K562 (cell line): ENCODE data around the gene ENOSF1. TPM values are rescaled to one million over a fixed set of nuclear protein-coding genes. Genes with fewer than 3 reads are reported as not detected.

Experiments used
- ATAC-seq: fragments of 200-7000 bp; cut with Tn5 transposase; 3 replicates; pipeline ENCODE4 v1.9.1; 2020; ENCODE audit warnings: moderate library complexity
- BruUV-seq: library from RNA; stranded (reverse); fragments of 400-500 nt; replicated peaks from 2 replicates; lab custom pipeline; 2021; lab: Mats Ljungman, UMichigan
- CTCF ChIA-PET: fragments of 300-600 bp; formaldehyde crosslinking; extraction: SDS; loops from one replicate; lab custom pipeline; 2021; ENCODE audit warnings: low intra/inter-chr PET ratio; lab: Yijun Ruan, JAX
- POLR2A ChIA-PET: fragments of 300-600, 350-650 bp; sonication (Branson Sonifier 250); formaldehyde crosslinking; extraction: SDS; loops from one replicate; lab custom pipeline; 2021; ENCODE audit warnings: antibody characterized with exemption, inconsistent platforms; lab: Yijun Ruan, JAX
- DNase-seq, 4 experiments: peaks; one replicate each; pipeline versions ENCODE4 v3.0.0 to v3.0.0-alpha.2; 2011 to 2018; ENCODE audit warnings: low spot score in 3 of 4, mixed read lengths in 3 of 4; ENCODE audit errors: extremely low read depth in 1 of 4
- FAIRE-seq: peaks from 2 replicates; lab custom pipeline; 2011; peaks lifted over from hg19 to GRCh38; lab: Jason Lieb, UNC
- H2AFZ ChIP-seq: 2 replicates; pipeline ENCODE4 v1.6.0; 2011; ENCODE audit warnings: low read depth, low read length, control low read depth, inconsistent platforms
- H3K27ac ChIP-seq: fragments of 200-600 bp; 3 replicates; pipeline ENCODE4 v1.8.0; 2011; ENCODE audit warnings: low read depth, mild to moderate bottlenecking, control low read depth, inconsistent platforms, low read length, moderate library complexity, mixed read lengths; ENCODE audit errors: extremely low read depth
- H3K27me3 ChIP-seq, 2 experiments: fragments of 300-600 bp in 1 of 2; 2 replicates in 1 of 2; 3 replicates in 1 of 2; pipeline versions ENCODE4 v1.6.0 to v1.8.0; 2011; ENCODE audit warnings: inconsistent platforms in 2 of 2, low read length in 2 of 2, mild to moderate bottlenecking in 1 of 2, mixed read lengths in 1 of 2, moderate library complexity in 1 of 2; ENCODE audit not compliant: control insufficient read depth in 2 of 2, insufficient read depth in 2 of 2
- H3K36me3 ChIP-seq: fragments of 300-600 bp; 3 replicates; pipeline ENCODE4 v1.8.0; 2011; ENCODE audit warnings: mild to moderate bottlenecking, low read length, inconsistent platforms; ENCODE audit not compliant: control insufficient read depth, insufficient read depth
- H3K4me1 ChIP-seq, 2 experiments: fragments of 200-600 bp in 1 of 2; replicated peaks in 1 of 2; 2 replicates in 1 of 2; 3 replicates in 1 of 2; pipeline versions ENCODE4 v1.5.1 to v1.8.0; 2011; ENCODE audit warnings: inconsistent platforms in 2 of 2, low read length in 2 of 2, mild to moderate bottlenecking in 1 of 2, mixed read lengths in 1 of 2, moderate library complexity in 1 of 2; ENCODE audit not compliant: control insufficient read depth in 2 of 2, insufficient read depth in 2 of 2
- H3K4me2 ChIP-seq: 2 replicates; pipeline ENCODE4 v1.6.1; 2011; ENCODE audit warnings: low read length, control low read depth, inconsistent platforms, mixed read lengths; ENCODE audit not compliant: insufficient read depth
- H3K4me3 ChIP-seq: fragments of 200-600 bp; sonication (generic), shearing (Covaris generic); 2 replicates; pipeline ENCODE4 v1.5.1; 2016; ENCODE audit warnings: control low read depth, inconsistent platforms
- H3K79me2 ChIP-seq: fragments of 200-600 bp; 3 replicates; pipeline ENCODE4 v1.8.0; 2011; ENCODE audit warnings: low read length, inconsistent platforms; ENCODE audit not compliant: control insufficient read depth, insufficient read depth
- H3K9ac ChIP-seq, 2 experiments: 2 replicates each; pipeline versions ENCODE4 v1.6.0 to v1.6.1; 2011; ENCODE audit warnings: low read depth in 2 of 2, low read length in 2 of 2, control low read depth in 1 of 2, inconsistent platforms in 1 of 2, mild to moderate bottlenecking in 1 of 2, mixed read lengths in 1 of 2; ENCODE audit not compliant: insufficient read depth in 1 of 2
- H3K9me1 ChIP-seq: one replicate; pipeline ENCODE4 v1.6.0; 2011; ENCODE audit warnings: inconsistent platforms, mild to moderate bottlenecking, low read length, moderate library complexity; ENCODE audit not compliant: control insufficient read depth, insufficient read depth
- H3K9me3 ChIP-seq: replicated peaks from 2 replicates; pipeline ENCODE4 v1.5.1; 2011; ENCODE audit warnings: low read depth, low read length, inconsistent platforms; ENCODE audit not compliant: control insufficient read depth, insufficient read depth
- H4K20me1 ChIP-seq: replicated peaks from 2 replicates; pipeline ENCODE4 v1.6.1; 2011; ENCODE audit warnings: low read length, inconsistent platforms, mixed read lengths; ENCODE audit not compliant: control insufficient read depth, insufficient read depth
- CBX5 ChIP-seq: IDR thresholded peaks from 2 replicates; pipeline ENCODE4 v1.6.1; 2014; ENCODE audit warnings: low read depth, borderline replicate concordance
- COPS2 ChIP-seq: fragments of 450-650 bp; conservative IDR thresholded peaks from 2 replicates; pipeline ENCODE4 v1.6.1; 2016; ENCODE audit warnings: mild to moderate bottlenecking, moderate library complexity
- EWSR1 ChIP-seq: fragments of 450-650 bp; IDR thresholded peaks from 2 replicates; pipeline ENCODE4 v1.6.1; 2018; ENCODE audit warnings: borderline replicate concordance, mild to moderate bottlenecking, low read depth, moderate library complexity; ENCODE audit not compliant: partially characterized antibody
- HNRNPK ChIP-seq: fragments of 200-400 bp; formaldehyde crosslinking; IDR thresholded peaks from one replicate; pipeline ENCODE4 v1.6.1; 2018; ENCODE audit warnings: mild to moderate bottlenecking, low read depth, low read length; ENCODE audit not compliant: poor library complexity, severe bottlenecking
- MECOM ChIP-seq: fragments of 250-450 bp; sonication (Bioruptor Pico); IDR thresholded peaks from 2 replicates; pipeline ENCODE4 v1.8.0; 2022; ENCODE audit warnings: inconsistent platforms
- NFATC3 ChIP-seq: fragments of 450-650 bp; IDR thresholded peaks from 2 replicates; pipeline ENCODE4 v1.6.1; 2017; ENCODE audit warnings: mild to moderate bottlenecking
- POLR2G ChIP-seq: fragments of 200-400 bp; formaldehyde crosslinking; IDR thresholded peaks from 2 replicates; pipeline ENCODE4 v1.6.1; 2017; ENCODE audit warnings: low read depth, mild to moderate bottlenecking, antibody characterized with exemption, low read length, moderate library complexity
- PTBP1 ChIP-seq: fragments of 200-400 bp; formaldehyde crosslinking; IDR thresholded peaks from 2 replicates; pipeline ENCODE4 v1.6.1; 2017; ENCODE audit warnings: low read depth, low read length
- PYGO2 ChIP-seq: fragments of 450-650 bp; IDR thresholded peaks from 2 replicates; pipeline ENCODE4 v1.6.1; 2016; ENCODE audit warnings: mild to moderate bottlenecking, missing genetic modification characterization, moderate library complexity, missing compliant biosample characterization
- RBBP5 ChIP-seq: fragments of 200-600 bp; sonication (generic); IDR thresholded peaks from 2 replicates; pipeline ENCODE4 v1.6.1; 2012; ENCODE audit warnings: borderline replicate concordance, mild to moderate bottlenecking, low read length, control low read depth, inconsistent platforms; ENCODE audit not compliant: insufficient read depth, poor library complexity, severe bottlenecking
- RBFOX2 ChIP-seq: fragments of 200-400 bp; formaldehyde crosslinking; IDR thresholded peaks from 2 replicates; pipeline ENCODE4 v1.6.1; 2017; ENCODE audit warnings: low read depth, mild to moderate bottlenecking, low read length, moderate library complexity
- SMC3 ChIP-seq: conservative IDR thresholded peaks from 2 replicates; pipeline ENCODE4 v1.6.1; 2011; ENCODE audit warnings: low read depth, low read length, improper control_type of control experiment; ENCODE audit not compliant: insufficient read depth
- STAT6 ChIP-seq: sonication (generic); formaldehyde crosslinking; IDR thresholded peaks from 2 replicates; pipeline ENCODE4 v1.8.1; 2023; ENCODE audit warnings: mild to moderate bottlenecking, missing genetic modification reagents
- YY1 ChIP-seq, 3 experiments: IDR thresholded peaks; 2 replicates each; pipeline ENCODE4 v1.6.1; 2011; ENCODE audit warnings: low read length in 2 of 3, mild to moderate bottlenecking in 2 of 3, moderate library complexity in 2 of 3, borderline replicate concordance in 1 of 3, control low read depth in 1 of 3, low read depth in 1 of 3; ENCODE audit not compliant: insufficient read depth in 3 of 3, insufficient replicate concordance in 2 of 3, control insufficient read depth in 1 of 3, insufficient read length in 1 of 3; ENCODE audit errors: extremely low read depth in 1 of 3
- ZBTB43 ChIP-seq: sonication (generic); formaldehyde crosslinking; IDR thresholded peaks from 2 replicates; pipeline ENCODE4 v1.8.0; 2023; ENCODE audit warnings: mild to moderate bottlenecking, missing genetic modification reagents
- ZNF121 ChIP-seq: sonication (generic); formaldehyde crosslinking; conservative IDR thresholded peaks from 2 replicates; pipeline ENCODE4 v1.8.0; 2022; ENCODE audit warnings: missing genetic modification reagents
- ZNF24 ChIP-seq: fragments of 450-650 bp; IDR thresholded peaks from 2 replicates; pipeline ENCODE4 v1.6.1; 2016
- WGBS: fragments of 100-300 bp; shearing (Covaris generic); methylation state at CpG from one replicate; pipeline ENCODE4 v1.1.6; 2016; ENCODE audit warnings: low coverage, mixed read lengths; ENCODE audit not compliant: insufficient coverage; ENCODE audit errors: missing lambda C conversion rate; 5-methylcytosine and 5-hydroxymethylcytosine counted together
- in situ Hi-C: fragments of 300-500 bp; cut with MboI; formaldehyde crosslinking; loops from 4 replicates; pipeline ENCODE4 v1.15.0; 2018; ENCODE audit warnings: inconsistent platforms, mixed read lengths
- intact Hi-C: fragments of 100-400 bp; cut with micrococcal nuclease; formaldehyde crosslinking; loops from 2 replicates; pipeline ENCODE4 v1.14.2; 2022
- polyA plus RNA-seq, 8 experiments: library from polyadenylated mRNA; depleted of rRNA in 4 of 8; stranded (reverse) in 5 of 8; unstranded in 3 of 8; fragments of >200 nt; fragmentation: Nextera tagmentation in 2 of 8; fragmentation: Illumina TruSeq in 1 of 8; extraction: Ambion mirVana in 2 of 8; extraction: Trizol in 1 of 8; gene quantifications; 2 replicates each; pipeline versions ENCODE4 v1.2.1 to v1.2.3, GENCODE V29; 2011 to 2014; ENCODE audit warnings: inconsistent platforms in 1 of 8, missing spikeins in 1 of 8
- total RNA-seq, 7 experiments: library from RNA; depleted of rRNA in 6 of 7; stranded (reverse); fragments of >200 nt in 6 of 7; fragmentation: Illumina TruSeq in 2 of 7; extraction: Trizol in 2 of 7; gene quantifications; 2 replicates each; pipeline versions ENCODE4 v1.2.1 to v1.2.3, GENCODE V29; 2011 to 2021; ENCODE audit warnings: low replicate concordance in 1 of 7

Gene ENOSF1
- total and polyA plus RNA-seq, 9 of the 15 experiments (the other 6 are each of a cell fraction or from before 2014, with no cell fraction given) = 15.5 to 66.4 (median 46.5) TPM

GRCh38 chr18:678482-679182 lies 33.8 kb downstream of the ENOSF1 start (continued):
- TF ChIP-seq POLR2G (peak; percentile 57), RBFOX2 (0 out of 2 replicates have a peak, but pooled peaks have one; percentile 34), ZNF24 (no peak), CBX5 (no peak), ZBTB43 (no peak), EWSR1 (no peak), PTBP1 (no peak), SMC3 (no peak)

- peak; percentile 61 for FAIRE-seq
- Histone ChIP-seq H3K79me2 (no peaks in the 10 kb centered on the region), H3K9ac (no peak overlapping the region), H3K4me1 (peaks cover 0 to 7% of the 10 kb centered on the region in 2 experiments; a peak in 3 of 5 replicates), H3K27ac (no peak overlapping the region), H2AFZ (no peak overlapping the region), H3K36me3 (peaks cover 92% of the 10 kb centered on the region), H4K20me1 (no peaks in the 10 kb centered on the region), H3K27me3 (no peaks in the 10 kb centered on the region), H3K4me3 (no peak overlapping the region), H3K9me1 (no peaks in the 10 kb centered on the region), H3K4me2 (no peak overlapping the region), H3K9me3 (no peaks in the 10 kb centered on the region)
- DNase-seq = peak in 1 of 4 experiments; percentile 27
- ChIA-PET CTCF (no interaction called here), POLR2A (interaction anchor here (0.6 to 2.2 kb wide), 9 partner anchors 10 to 154 kb away, joined by 3 to 11 read pairs (median 3); partner anchors contain the start of gene TYMS)
- no TSS peak for BruUV-seq
- in situ Hi-C loops = no loop called here
- intact Hi-C loops = loop anchor here (5.0 kb wide), 1 partner anchor 154 kb away; no protein-coding TSS in a partner anchor
- 55% methylated on average over 14 of the region's 14 CpGs for WGBS
- no peak for ATAC-seq
- TF ChIP-seq STAT6 (CRISPR knock-in tag) = no peak
- no peak for TF ChIP-seq HNRNPK
- TF ChIP-seq YY1 (IDR thresholded peaks at IDR 0.05; ENCODE audit: borderline replicate concordance in 1 of 3, control insufficient read depth in 1 of 3, extremely low read depth in 1 of 3, insufficient read depth in 3 of 3, insufficient read length in 1 of 3, insufficient replicate concordance in 2 of 3, low read depth in 1 of 3, low read length in 2 of 3) = no peak
- TF ChIP-seq ZNF121 (CRISPR knock-in tag) = no peak
- no peak for TF ChIP-seq COPS2
- TF ChIP-seq NFATC3 = no peak
- TF ChIP-seq PYGO2 = no peak
- TF ChIP-seq RBBP5 = no peak
- TF ChIP-seq MECOM (CRISPR knock-in tag) = peak; percentile 60; the same call in 1 of the 2 replicates
These were observed 34.5 kb downstream of the ENOSF1 start for GRCh38 chr18:677951-678381.
